Measurements from ENCODE around the gene LTB4R.

DNA sequence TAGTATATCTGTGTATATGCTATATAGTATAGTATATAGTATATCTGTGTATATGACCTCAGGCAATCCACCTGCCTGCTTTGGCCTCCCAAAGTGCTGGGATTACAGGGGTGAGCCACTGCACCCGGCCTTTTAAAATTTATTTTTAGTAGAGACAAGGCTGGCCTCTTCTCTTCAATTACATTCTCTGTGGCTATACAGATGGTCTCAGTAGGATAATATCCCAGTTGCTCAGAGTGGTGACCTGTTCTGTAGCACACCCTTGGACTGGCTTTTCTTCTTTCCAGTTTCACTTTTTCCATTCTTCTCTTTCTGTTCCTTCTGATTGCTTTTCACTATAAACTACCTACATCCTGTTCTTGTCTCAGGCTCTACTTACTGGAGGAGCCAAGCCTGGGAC lies 53.5 kb downstream of the LTB4R start:
- TF ChIP-seq, protein P1, sequence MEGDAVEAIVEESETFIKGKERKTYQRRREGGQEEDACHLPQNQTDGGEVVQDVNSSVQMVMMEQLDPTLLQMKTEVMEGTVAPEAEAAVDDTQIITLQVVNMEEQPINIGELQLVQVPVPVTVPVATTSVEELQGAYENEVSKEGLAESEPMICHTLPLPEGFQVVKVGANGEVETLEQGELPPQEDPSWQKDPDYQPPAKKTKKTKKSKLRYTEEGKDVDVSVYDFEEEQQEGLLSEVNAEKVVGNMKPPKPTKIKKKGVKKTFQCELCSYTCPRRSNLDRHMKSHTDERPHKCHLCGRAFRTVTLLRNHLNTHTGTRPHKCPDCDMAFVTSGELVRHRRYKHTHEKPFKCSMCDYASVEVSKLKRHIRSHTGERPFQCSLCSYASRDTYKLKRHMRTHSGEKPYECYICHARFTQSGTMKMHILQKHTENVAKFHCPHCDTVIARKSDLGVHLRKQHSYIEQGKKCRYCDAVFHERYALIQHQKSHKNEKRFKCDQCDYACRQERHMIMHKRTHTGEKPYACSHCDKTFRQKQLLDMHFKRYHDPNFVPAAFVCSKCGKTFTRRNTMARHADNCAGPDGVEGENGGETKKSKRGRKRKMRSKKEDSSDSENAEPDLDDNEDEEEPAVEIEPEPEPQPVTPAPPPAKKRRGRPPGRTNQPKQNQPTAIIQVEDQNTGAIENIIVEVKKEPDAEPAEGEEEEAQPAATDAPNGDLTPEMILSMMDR (IDR thresholded peaks at IDR 0.05; ENCODE audit: low read depth, low read length, missing input control) = no peak
- TF ChIP-seq TAF1 (conservative IDR thresholded peaks at IDR 0.05) (no peak), GABPA (IDR thresholded peaks at IDR 0.05 in 1 of 2, conservative IDR thresholded peaks at IDR 0.05 in 1 of 2) (no peak), RAD21 (IDR thresholded peaks at IDR 0.05) (no peak), REST (IDR thresholded peaks at IDR 0.05) (no peak), JUND (IDR thresholded peaks at IDR 0.05) (no peak), SP1 (IDR thresholded peaks at IDR 0.05) (no peak)
- TF ChIP-seq, protein P2, sequence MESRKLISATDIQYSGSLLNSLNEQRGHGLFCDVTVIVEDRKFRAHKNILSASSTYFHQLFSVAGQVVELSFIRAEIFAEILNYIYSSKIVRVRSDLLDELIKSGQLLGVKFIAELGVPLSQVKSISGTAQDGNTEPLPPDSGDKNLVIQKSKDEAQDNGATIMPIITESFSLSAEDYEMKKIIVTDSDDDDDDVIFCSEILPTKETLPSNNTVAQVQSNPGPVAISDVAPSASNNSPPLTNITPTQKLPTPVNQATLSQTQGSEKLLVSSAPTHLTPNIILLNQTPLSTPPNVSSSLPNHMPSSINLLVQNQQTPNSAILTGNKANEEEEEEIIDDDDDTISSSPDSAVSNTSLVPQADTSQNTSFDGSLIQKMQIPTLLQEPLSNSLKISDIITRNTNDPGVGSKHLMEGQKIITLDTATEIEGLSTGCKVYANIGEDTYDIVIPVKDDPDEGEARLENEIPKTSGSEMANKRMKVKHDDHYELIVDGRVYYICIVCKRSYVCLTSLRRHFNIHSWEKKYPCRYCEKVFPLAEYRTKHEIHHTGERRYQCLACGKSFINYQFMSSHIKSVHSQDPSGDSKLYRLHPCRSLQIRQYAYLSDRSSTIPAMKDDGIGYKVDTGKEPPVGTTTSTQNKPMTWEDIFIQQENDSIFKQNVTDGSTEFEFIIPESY (IDR thresholded peaks at IDR 0.05) = no peak
- TF ChIP-seq, protein P3, sequence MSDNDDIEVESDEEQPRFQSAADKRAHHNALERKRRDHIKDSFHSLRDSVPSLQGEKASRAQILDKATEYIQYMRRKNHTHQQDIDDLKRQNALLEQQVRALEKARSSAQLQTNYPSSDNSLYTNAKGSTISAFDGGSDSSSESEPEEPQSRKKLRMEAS (IDR thresholded peaks at IDR 0.05) = no peak
